NCI-H1436 (cell line): ENCODE measurements around the gene KIF26B.

Experiments
- DNase-seq: peaks from one replicate; lab custom pipeline; 2025; lab: John Stamatoyannopoulos, UW

Gene KIF26B

DNA sequence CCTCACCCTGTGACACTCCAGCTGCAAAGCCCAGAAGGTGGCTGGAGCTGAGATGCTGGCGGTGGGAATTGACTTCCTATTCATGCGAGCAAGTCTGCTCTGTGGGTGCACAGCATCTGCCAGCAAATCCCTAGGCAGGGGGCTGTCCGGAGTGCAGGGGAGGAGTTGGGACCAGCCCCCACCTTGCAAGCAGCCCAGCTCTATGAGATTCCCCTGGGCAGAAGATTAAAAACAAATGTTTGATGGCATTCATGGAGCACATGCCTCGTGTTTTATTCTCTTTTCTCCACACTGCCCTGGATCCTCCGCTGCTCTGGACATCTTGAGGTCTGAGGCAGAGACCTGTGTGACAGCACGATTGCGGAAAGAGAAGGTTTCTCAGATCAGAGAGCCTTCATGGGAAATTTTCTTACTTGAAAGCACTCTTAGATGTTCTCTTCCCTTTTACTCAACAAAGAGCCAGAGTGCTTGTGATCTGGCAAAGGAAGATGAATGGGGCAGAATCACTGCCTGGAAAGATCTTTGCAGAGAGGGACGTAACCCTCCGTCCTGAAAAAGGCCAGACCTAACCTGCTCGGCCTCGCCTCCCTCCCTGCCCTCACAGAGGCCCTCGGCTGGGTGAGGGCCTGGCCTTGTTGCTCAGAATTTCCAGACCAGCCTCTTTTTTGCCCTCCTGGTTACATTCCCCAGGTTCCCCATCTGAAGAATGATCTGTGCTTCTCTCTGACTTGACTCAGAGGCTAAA is 597.1 kb downstream of the KIF26B start:
- DNase-seq, result no peak

DNA sequence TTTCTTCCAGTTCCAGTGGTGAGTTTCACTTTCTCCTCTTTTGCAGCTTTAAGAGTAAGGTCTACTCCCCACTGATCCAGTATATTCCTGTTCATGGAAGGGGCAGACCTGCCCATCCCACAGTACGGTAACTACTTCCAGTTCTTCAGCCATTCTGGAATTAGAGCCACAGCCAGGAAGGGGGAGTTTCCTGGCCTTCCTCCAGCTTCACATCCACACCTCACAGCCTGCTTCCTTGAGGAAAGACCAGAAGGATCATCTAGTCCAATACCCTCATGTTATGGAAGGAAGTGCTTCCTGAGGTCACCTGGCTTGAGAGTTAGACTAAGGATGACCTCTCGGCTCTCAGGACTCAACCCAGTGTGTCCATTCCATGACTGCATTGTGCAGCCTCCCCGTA is 597.8 kb downstream of the KIF26B start:
- no peak for DNase-seq

DNA sequence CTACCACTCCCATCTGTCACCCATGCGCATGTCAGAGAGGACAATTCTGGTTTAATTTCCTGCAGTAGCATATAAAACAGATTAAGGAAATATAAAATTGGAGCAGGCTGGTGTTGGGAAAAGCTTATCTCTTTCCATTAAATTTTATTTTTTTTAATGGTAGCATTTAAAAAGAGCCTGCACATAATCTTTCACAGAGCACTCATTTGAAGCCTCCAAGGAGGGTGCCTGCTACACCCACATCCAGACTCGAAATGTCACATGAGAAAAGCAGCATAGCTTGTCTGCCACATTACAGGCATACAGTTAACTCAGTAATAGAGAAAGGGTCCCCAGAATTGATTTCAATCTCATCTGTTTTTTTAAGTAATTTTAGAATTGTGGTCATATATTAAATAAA is 599.0 kb downstream of the KIF26B start:
- DNase-seq, result no peak

DNA sequence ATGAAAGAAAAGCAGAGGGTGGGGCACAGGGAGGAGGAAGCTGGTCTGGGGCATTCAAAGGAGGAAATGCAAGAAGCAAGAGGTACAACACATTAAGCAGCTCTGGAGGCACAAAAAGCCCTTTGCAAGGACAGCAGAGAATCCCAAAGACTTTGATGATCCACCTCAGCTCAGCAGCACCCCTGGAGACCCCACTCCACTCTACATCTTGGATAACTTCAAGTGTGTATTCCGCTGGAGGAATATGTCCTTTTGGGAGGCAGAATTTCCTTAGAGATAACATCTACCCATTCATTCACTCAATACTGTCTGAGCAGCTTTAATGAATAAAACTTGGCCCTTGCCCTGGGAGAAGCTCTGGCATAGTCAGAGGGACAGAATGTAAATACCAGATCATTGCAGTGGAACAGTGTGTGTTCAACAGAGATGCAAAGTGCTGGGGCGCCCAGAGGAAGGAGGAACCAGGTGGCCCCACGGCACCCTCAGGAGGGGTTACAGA is 599.7 kb downstream of the KIF26B start:
- DNase-seq, result no peak
